Activated T-cell treated with anti-CD3 and anti-CD28 coated beads for 48 hours (primary cell): ENCODE results near the gene CCDC85C.

Source experiments
- DNase-seq: peaks from one replicate; pipeline ENCODE4 v3.0.0-alpha.2; 2020; ENCODE audit warnings: low read depth

Gene CCDC85C

GRCh38 chr14:99605299-99605961, 1.4 kb upstream of the CCDC85C start:
- peak; percentile 65 for DNase-seq

- no peak for DNase-seq
Observed at GRCh38 chr14:99604766-99605298, 825 bp upstream of the CCDC85C start.

GRCh38 chr14:99604278-99604765, 315 bp upstream of the CCDC85C start:
- peak; percentile 95 for DNase-seq

- DNase-seq: no peak
Observed at GRCh38 chr14:99602788-99603415, 1.1 kb downstream of the CCDC85C start.

- no peak for DNase-seq
Observed at GRCh38 chr14:99602054-99602787, 1.8 kb downstream of the CCDC85C start.

GRCh38 chr14:99601361-99601831, 2.6 kb downstream of the CCDC85C start:
- DNase-seq: no peak

- DNase-seq: no peak
Observed at GRCh38 chr14:99600232-99600888, 3.6 kb downstream of the CCDC85C start.

GRCh38 chr14:99599393-99599792, 4.6 kb downstream of the CCDC85C start:
- DNase-seq: no peak

GRCh38 chr14:99598774-99599173, 5.2 kb downstream of the CCDC85C start:
- no peak for DNase-seq

- DNase-seq: no peak
Observed at GRCh38 chr14:99597911-99598600, 6.0 kb downstream of the CCDC85C start.

- no peak for DNase-seq
Observed at GRCh38 chr14:99596772-99597171, 7.2 kb downstream of the CCDC85C start.

- DNase-seq: no peak
Observed at GRCh38 chr14:99596071-99596627, 7.9 kb downstream of the CCDC85C start.

- no peak for DNase-seq
Observed at GRCh38 chr14:99595524-99595923, 8.5 kb downstream of the CCDC85C start.

GRCh38 chr14:99595034-99595433, 9.0 kb downstream of the CCDC85C start:
- DNase-seq: peak; percentile 21

GRCh38 chr14:99593971-99594841, 9.8 kb downstream of the CCDC85C start:
- no peak for DNase-seq

GRCh38 chr14:99592933-99593753, 10.9 kb downstream of the CCDC85C start:
- DNase-seq: no peak

GRCh38 chr14:99592394-99592793, 11.6 kb downstream of the CCDC85C start:
- no peak for DNase-seq

GRCh38 chr14:99590746-99591555, 13.1 kb downstream of the CCDC85C start:
- no peak for DNase-seq
